Spleen (tissue), 7 donors: Measurements from ENCODE around the gene SOD1.

Source experiments
- POLR2A ChIP-seq, 3 donors: fragments of 450-650 bp; IDR thresholded peaks; one replicate each; pipeline ENCODE4 v1.5.1; 2017; ENCODE audit warnings: antibody characterized with exemption in 3 of 3, mild to moderate bottlenecking in 1 of 3
- POLR2AphosphoS5 ChIP-seq, 3 donors: sonication (generic); formaldehyde crosslinking; IDR thresholded peaks; one replicate each; pipeline ENCODE4 v1.5.1; 2017; ENCODE audit warnings: antibody characterized with exemption in 3 of 3
- TF ChIP-seq, protein P1 (sequence below), 11 experiments: fragments of 200-600 bp in 7 of 11; fragments of 450-650 bp in 4 of 11; sonication (generic) in 4 of 11; IDR thresholded peaks in 8 of 11; conservative IDR thresholded peaks in 3 of 11; 1 replicate in 7 of 11; 2 replicates in 4 of 11; pipeline versions ENCODE4 v1.4.0 to v1.8.0; 2016 to 2021; ENCODE audit warnings: antibody characterized with exemption in 11 of 11, inconsistent platforms in 4 of 11, mild to moderate bottlenecking in 1 of 11
- donor health status: DM: no; HTN: no; CAD: no; lungs with moderate emphysema.
- donor health status: DM: no; HTN: no; CAD: no.
- donor health status: DM: no; HTN: no; CAD: no.

DNA sequence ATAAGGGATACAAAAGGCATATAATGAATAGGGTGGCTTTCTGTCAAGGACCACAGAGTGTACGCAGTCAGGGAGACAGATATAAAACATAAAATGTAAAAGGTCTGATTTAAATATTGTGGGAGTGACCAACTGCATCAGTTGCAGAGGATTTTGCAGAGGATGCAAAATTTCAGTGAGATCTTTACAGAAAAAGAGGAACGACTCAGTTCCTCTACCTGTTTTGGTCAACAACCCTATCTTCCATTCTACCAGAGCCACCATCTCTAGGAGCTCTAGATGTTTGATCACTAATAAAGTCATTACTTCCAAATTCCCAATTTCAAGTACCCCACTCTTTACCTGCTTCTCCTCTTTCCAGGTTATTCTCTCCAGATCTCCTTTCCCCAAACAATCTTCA is 16.5 kb downstream of the SOD1 start:
- TF ChIP-seq, protein P1, sequence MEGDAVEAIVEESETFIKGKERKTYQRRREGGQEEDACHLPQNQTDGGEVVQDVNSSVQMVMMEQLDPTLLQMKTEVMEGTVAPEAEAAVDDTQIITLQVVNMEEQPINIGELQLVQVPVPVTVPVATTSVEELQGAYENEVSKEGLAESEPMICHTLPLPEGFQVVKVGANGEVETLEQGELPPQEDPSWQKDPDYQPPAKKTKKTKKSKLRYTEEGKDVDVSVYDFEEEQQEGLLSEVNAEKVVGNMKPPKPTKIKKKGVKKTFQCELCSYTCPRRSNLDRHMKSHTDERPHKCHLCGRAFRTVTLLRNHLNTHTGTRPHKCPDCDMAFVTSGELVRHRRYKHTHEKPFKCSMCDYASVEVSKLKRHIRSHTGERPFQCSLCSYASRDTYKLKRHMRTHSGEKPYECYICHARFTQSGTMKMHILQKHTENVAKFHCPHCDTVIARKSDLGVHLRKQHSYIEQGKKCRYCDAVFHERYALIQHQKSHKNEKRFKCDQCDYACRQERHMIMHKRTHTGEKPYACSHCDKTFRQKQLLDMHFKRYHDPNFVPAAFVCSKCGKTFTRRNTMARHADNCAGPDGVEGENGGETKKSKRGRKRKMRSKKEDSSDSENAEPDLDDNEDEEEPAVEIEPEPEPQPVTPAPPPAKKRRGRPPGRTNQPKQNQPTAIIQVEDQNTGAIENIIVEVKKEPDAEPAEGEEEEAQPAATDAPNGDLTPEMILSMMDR (IDR thresholded peaks at IDR 0.05 in 8 of 11, conservative IDR thresholded peaks at IDR 0.05 in 3 of 11), result no peak
- TF ChIP-seq POLR2AphosphoS5 (IDR thresholded peaks at IDR 0.05), result no peak
- TF ChIP-seq POLR2A (IDR thresholded peaks at IDR 0.05), result no peak
